NCI-H2227 treated with DMSO at 0.1 percent for 48 hours (cell line): Measurements from ENCODE around the gene TCEAL9.
"Not testable (repeated sequence)": the region's sequence is repeated elsewhere in the genome, so short reads cannot be mapped to it uniquely, and the experiment has no call there.

ENCODE experiments used
- DNase-seq: peaks from one replicate; lab custom pipeline; 2025; lab: John Stamatoyannopoulos, UW

TCEAL9 gene, protein sequence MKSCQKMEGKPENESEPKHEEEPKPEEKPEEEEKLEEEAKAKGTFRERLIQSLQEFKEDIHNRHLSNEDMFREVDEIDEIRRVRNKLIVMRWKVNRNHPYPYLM

DNA sequence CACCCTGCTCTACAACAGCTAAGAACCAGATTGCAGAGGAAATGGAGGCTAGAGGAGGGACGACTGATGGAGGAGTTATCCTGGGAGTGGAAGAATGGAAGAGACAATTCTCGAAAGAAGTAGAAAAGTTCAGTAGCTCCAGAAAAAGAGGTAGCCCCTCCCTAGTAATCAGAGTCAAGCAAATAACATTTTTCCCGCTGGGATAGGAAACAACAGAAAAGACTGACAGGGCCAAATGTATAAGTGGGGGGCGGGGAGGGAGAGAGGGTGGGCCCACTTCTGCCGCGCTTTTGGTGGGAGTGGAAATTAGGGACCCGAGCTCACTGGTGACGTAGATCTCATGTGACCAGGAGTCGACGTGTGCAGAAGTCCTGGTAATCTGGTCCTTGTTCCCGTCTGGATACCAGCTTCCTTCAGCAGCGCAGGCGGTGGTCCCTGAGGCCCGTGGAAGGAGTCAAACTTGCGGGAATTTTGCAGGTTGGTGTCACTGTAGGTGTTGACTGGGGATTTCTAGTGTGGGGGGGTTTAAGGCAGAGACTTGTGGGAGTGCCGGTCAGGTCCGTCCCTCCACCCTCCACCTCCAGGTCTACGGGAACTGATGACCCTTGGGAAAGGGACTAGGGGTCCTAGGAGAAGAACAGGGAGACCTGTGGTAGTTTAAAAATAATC, at the start of gene TCEAL9:
Gene TCEAL9 (plus strand): TSS at position 377 of the 669 bp plus-strand sequence. CDS start 1,179 bp downstream, outside the sequence.
- DNase-seq: peak; percentile 87

DNA sequence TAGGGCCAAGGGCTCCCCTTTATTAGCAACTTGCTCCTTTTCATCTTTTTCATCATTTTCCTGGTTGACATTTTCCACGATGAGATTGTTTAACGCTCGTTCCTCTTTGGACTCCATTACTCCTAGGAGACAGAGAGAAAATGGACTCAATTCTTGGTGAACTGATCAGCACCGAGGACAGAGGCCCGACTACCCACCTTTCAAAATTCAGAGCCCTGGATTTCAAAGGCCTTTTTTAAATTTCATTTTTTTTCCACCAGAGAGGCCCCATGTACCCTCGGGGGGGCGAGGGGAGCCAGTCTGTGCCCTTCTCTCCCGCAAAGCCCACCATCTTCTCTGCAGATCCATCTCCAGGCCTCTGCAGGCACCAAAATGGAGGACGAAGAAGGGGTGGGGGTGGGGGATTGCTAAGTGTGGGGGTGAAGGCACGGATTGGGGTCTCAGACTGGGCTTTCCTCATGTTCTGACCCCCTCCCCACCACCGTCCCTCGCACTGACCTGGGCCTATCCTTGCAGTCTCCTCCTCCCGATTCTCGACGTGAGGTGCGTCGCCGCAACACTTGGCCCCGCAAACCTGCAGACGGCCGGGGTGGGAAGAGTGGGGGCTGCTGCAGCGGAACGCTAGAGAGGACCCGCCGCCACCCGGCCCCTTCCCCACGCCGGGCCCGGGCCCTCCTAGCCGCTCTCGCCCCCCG, 46.3 kb upstream of the TCEAL9 start:
- DNase-seq: no peak

GRCh38 chrX:103310555-103311398, 45.5 kb upstream of the TCEAL9 start, which contains the start of gene BEX2:
BEX2 (minus strand) TSS chrX:103310990; CDS start chrX:103309976, 1,014 bp downstream.
- peak; percentile 93 for DNase-seq

- no peak for DNase-seq
These were observed 44.9 kb upstream of the TCEAL9 start for GRCh38 chrX:103311399-103311780.

- peak; percentile 89 for DNase-seq
These were observed 26.3 kb upstream of the TCEAL9 start, which contains the start of gene TCEAL7 for GRCh38 chrX:103329991-103330390. TCEAL7 (plus strand) TSS chrX:103330239; CDS start chrX:103331404, 1,165 bp downstream.

DNA sequence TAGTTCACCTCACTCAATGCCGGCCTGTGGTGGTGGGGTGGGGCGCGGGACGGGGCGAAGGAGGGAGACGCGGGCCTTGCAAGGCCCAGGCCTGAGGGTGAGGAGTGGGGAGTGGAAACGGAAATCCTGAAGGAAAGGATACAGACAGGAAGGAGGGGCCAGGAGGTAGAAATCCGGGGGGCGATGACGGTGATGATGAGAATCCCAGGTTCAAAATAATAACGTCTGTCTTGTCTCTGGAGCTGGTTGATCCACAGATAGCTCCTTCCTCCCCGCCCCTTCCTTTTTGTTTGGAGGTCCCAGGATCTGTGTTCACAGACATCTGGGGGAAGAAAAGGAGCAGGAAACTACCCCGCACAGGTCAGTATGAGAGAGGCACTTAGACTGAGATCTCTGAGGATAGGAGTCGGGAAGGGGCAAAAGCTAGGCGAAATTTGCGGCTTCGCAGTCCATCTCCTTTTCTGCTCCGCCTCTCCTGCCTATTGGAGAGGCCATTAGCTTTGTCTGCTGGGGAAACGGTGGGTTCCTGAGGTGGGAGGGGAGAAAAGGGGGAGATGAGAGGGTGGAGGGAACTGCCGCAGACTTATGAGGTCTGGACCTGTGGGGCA, 25.5 kb upstream of the TCEAL9 start:
- DNase-seq: peak; percentile 54

DNA sequence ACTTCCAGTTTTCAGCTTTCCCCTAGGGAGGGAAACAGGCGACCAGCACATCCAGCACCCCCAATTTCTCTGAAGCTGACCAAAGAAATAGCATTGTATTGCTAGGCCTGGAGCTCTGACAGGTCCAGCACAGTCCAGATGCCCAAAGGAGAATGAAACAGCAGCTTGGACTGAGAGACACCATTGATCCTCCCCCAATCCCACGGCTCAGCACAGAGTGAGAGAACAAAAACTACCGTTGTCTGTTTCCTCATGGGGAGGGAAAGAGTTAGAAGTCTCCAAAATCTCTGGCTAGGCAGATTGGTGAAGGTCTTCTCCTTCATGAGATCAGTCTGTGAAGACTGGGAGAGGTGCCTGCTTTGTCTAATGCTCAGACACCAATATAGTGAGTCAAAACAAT, 17.6 kb upstream of the TCEAL9 start:
- no peak for DNase-seq

DNA sequence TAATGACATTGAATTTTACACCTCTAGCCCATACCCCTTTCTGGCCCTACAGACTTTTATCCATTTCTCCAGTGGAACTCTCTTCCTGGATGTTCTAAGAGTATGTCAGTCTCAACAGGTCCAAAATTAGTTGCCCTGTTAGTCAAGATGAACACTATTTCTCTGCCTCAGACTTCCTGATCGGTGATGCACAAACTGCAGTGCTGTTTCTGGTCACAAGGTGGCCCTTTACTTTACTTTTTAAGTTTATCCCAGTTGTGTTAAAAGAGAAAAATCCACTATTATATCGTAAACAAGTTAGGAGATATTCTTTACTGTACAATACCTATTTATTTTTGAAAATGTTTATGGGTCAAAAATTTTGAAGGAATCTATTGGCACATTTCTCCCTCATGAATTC, 13.2 kb upstream of the TCEAL9 start:
- DNase-seq: peak; percentile 43

- DNase-seq: no peak
These were observed 11.7 kb upstream of the TCEAL9 start for GRCh38 chrX:103344606-103345005.

GRCh38 chrX:103347682-103348397, 8.5 kb upstream of the TCEAL9 start:
- DNase-seq: peak; percentile 20

- DNase-seq: no peak
These were observed 552 bp downstream of the TCEAL9 start for GRCh38 chrX:103356858-103357257.

GRCh38 chrX:103357871-103358270, 1.6 kb downstream of the TCEAL9 start:
- DNase-seq: no peak

DNA sequence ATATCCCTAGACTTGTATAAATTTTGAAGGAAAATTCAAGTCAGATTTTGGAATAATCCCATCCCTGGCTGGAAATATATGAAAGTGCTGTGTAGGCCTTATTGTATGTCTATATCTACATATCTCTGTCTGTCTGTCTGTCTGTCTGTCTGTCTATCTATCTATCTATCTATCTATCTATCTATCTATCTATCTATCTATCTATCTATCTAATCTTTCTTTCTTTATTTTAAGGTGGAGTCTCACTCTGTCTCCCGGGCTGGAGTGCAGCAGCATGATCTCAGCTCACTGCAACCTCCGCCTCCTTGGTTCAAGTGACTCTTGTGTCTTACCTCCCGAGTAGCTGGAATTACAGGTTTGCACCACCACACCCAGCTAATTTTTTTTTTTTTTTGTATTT, 3.3 kb downstream of the TCEAL9 start:
- not testable (repeated sequence) for DNase-seq

GRCh38 chrX:103360092-103360491, 3.8 kb downstream of the TCEAL9 start:
- DNase-seq: no peak

DNA sequence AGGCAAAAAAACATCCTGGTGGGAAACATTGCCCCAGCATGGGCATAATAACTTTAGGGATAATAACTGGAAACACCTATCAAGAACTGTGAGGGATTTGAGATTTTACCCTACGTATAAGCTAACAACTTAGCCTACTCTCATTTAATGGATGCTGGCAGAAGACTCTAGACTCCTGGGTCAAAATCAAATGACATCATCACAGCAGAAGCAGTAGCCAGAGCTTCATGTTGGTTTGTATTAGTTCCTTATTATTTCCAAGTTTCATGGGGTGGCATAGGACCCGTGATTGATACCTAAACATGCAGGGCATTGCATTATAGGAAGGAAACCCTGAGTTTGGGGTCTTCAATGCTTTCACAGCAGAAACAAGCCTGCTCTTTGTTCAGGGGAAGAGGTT, 4.6 kb downstream of the TCEAL9 start:
- DNase-seq: no peak

DNA sequence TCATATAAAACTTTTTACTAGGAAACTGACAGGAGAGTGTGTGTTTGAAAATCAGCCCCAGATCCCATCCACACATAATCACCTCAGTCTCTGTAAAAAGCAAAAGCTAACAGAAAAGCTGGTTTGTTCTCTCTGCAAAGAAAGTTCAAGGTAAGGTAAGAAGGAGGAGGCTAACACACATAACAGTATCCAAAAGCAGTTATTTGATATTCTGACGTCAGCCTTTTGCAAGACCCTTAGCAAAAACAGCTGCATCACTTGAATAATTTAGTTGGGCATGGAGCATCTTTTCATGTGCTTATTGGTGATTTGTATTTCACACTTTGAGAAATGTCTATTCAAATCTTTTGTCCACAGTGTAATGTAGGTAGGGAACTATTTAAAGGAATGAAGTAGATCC, 5.5 kb downstream of the TCEAL9 start:
- no peak for DNase-seq

- no peak for DNase-seq
These were observed 6.2 kb downstream of the TCEAL9 start for GRCh38 chrX:103362474-103362873.

GRCh38 chrX:103363046-103363445, 6.7 kb downstream of the TCEAL9 start:
- no peak for DNase-seq

- no peak for DNase-seq
These were observed 11.2 kb downstream of the TCEAL9 start for GRCh38 chrX:103367502-103367901.

GRCh38 chrX:103369479-103369878, 13.2 kb downstream of the TCEAL9 start:
- DNase-seq: no peak

- no peak for DNase-seq
These were observed 16.6 kb downstream of the TCEAL9 start for GRCh38 chrX:103372886-103373285.
